HG02763 (cell line): ENCODE data around the gene FBXO21.
"Not testable (repeated sequence)": the region's sequence is repeated elsewhere in the genome, so short reads cannot be mapped to it uniquely, and the experiment has no call there.

Experiments used
- ATAC-seq: cut with Tn5 transposase; IDR thresholded peaks from one replicate; pipeline ENCODE4 v1.9.1; 2021; ENCODE audit warnings: mild to moderate bottlenecking, moderate library complexity; ENCODE audit not compliant: unreplicated experiment

Gene FBXO21

DNA sequence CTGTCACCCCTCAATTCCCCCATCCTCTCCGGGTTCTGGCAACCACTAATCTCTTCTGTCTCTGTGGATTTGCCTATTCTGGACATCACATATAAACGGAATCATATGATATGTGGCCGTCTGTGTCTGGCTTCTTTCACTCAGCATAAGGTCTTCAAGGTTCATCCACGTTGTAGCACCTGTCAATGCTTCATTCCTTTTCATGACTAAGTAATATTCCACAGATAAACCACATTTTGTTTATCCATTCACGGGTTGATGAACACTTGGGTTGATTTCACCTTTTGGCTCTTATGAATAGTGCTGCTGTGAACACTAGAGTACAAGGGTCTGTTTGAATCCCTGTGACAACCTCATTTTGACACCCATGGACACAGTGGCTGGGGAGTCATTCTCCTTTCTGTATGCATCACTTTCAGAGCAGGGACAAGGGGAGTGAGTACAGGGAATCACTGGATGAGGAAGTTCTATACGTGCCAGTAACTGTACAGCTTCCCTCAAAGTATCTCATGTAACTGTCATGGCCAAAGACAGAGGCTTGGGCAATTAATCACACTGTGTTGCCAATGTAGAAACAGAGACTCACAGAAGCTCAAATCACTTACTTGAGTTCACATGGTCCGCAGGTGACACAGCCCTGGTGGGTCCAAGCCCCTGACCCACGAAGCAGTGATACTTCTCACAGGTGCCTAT is 80.2 kb downstream of the FBXO21 start:
- ATAC-seq, result no peak

DNA sequence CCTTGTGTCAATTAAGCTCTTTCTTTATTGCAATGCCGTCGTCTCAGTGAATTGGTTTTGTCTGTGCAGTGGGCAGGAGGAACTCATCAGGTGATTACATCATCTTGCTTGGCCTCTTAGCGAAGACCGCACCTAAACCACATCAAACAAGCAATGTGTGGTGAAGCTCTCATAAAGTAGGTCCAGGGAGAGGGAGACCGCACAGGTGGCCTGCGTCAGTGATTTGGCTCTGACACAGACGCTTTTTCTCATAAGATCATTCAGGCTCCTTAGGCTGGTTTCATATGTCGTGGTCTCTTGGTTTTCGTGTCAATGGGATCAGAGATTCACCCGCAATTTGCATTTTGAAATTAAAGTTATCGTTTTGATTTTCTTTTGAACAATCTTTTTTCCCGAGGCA is 84.4 kb downstream of the FBXO21 start:
- ATAC-seq, result no peak

DNA sequence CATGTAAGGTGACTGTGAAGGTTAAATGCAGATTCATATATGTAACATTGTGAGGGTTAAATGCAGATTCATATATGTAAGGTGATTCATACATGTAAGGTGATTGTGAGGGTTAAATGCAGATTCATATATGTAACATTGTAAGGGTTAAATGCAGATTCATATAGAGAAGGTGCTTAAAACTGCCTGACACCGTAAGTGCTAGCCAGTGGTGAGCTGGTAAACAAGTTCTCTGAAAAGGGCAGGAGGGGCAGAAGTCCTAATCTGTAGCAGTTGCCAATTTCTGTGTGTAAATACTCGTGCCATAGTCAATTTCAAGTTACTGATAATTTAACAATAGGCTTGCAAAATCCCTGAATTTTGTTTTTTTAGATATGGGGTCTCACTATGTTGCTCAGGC is 86.3 kb downstream of the FBXO21 start:
- ATAC-seq, result not testable (repeated sequence)

DNA sequence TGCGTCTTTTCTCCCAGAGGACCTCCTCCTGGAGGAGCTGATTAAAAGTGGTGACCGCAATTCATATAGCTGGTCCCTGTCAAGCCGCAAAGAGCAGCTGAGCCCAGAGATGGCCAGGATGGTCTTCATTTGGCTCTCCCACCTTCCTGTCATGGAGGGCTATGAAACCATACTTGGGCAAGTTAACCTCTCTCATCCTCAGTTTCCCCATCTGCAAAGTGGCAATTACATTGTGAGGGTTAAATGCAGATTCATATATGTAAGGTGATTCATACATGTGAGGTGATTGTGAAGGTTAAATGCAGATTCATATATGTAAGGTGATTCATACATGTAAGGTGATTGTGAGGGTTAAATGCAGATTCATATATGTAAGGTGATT is 87.5 kb downstream of the FBXO21 start:
- ATAC-seq, result no peak

DNA sequence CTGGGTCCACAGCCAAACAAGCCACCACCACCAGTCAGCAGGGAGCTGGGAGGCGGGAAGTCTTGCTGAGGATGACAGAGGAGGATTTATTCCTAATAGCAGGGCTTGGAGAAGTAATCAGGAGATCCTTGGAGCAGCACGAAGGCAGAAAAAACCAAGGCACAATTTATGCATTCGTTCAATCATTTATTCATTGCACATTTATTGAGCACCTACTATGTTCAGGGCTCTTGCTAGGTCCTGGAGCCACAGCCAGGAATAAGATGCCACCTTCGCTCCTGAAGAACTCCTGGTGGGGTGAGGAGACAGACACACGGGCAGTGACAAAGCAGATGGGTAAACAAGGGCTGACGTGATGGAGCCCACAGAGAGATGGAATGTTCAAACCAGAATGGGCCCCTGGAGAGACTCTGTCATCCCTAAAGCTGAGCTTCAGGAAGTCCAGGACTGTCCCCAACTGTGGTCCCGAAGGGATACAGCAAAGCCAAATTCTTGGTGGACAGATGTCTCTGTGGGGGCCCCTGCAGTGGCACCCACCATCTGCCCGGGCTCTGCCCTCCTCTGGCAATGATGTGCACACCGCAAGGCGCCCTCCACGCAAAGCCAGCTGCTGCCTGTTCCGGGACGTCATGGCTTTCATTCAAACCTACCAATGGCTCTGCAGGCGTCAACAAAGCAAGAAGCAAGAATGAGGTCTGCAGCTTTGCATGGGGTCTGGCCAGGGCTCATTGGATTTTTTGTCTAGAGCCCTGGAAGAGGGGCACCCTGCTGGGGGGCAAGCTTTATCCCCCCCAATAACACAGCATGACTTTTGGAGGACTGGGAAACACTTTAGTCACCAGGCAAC is 88.1 kb downstream of the FBXO21 start:
- ATAC-seq, result no peak

DNA sequence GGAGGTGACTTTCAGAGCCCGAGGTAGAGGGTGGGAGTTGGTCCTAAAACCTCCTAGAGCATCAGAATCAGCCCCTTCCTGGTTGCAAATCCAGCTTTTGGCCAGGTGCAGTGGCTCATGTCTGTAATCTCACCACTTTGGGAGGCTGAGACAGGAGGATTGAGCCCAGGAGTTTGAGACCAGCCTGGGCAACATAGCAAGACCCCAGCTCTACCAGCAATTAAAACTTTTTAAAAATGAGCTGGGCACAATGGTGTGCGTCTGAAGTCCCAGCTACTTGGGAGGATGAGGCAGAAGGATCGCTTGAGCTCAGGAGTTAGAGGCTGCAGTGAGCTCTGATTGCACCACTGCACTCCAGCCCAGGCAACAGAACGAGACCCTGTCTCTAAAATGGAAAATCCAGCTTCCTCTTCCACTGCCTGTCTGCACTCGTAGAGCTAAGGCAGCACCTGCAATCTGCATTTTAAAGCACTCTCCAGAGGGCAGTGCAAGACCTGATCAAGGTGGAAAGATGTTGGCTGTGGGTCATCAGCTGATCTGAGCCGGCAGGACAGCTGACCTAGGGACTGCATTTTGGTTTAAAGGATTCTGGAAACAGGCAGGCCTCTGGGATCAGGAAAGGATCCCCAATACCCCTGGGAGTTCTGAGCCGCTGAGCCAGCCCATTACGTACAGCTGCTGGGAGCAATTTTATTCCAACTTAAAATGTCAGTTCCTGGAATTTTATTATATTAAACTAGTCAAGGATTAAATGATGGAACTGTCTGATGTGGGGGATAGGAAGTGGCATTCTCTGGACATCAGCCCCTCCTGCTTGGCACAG is 89.2 kb downstream of the FBXO21 start:
- no peak for ATAC-seq

DNA sequence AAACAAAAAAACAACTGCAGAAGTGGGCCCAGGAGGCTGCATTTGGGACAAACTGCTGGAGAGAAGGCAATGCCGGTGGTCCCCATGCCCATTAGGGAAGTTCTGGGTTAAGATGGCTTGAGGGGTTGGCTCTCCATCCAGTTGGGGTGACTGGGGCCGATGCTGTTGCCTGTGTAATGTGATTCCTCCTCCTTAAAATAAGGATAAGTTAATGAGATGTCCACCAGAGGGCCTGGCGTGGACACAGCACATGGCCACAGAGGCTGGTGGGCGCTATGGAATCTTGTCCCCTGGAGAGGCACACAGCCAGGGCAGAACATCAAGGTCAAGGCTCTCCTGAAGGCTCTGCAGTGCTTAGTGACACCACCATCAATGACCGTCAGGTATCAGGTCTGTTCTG is 90.0 kb downstream of the FBXO21 start:
- no peak for ATAC-seq

DNA sequence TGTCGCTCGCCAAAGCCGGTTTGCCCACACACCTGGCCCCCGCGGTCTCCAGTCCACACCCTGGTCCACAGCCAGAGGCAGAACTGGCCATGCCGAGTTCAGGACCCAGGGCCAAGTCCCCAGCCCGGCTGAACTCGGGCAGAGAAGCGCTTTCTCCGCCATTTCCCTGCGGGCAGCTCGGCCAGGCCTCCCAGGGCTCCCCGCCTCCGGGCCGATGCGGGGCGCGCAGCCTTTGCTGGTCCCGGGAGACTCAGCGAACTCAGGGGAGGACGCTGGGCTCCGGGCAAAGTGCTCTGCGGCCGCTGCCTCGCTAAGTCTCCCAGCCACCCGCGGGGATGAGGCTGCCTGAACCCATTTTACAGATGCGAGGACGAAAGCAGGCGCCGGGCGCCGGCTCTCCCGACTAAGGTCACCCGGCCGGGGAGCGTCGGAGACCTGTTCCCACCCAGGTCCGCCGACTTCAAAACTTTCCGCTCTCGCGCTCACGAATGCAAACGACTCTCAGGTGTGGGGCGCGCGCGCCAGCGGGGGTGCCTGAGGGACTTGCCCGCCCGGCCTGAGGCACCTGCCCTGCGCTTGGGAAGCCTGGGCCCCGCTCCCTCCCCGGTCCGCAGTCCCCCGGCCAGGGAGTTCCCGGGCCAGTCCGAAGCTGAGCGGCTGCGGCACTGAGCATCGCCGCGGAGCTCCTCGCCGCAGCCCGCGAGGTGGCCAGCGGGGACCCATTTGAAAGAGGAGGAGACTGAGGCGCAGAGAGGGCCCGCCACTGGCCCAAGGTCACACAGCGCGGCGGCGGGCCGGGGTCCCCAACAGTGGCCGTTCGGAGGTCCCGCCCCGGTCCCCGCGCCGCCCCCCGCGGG is 91.7 kb downstream of the FBXO21 start:
- ATAC-seq, result peak; percentile 41

DNA sequence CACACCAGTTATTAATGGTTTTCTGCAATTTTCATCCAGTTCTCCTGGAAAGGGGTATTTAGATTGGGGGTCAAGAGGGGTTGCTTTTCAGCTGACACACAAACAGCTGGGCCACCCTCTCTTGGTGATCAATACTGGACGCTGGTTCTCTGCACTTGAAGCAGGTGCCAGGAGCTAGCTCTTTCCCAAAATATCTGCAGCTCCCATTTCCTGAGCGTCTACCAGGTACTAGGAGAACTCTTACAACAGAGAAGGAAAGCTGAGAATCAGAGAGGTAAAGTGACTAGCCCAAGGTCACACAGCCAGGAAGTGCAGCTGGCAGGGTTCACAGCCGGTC is 92.3 kb downstream of the FBXO21 start:
- no peak for ATAC-seq

DNA sequence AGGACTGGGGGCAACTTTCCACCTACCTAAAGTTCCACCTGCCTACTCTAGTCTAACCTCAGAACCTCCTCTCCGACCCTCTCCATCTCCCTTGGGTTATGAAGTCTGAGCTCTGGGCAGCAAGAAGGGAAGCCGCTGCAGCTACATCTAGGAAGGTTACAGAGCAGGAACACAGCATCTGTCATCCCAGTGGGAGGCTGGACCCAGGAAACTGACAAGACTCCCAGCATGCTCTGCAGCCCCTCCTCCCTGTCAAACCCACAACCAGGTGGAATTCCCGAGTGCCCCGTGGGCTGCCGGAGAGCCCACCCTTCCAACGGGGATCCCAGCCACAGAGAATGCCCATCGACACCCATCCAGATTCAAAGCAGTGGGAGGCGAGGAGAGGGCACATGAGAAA is 93.1 kb downstream of the FBXO21 start:
- ATAC-seq, result no peak

DNA sequence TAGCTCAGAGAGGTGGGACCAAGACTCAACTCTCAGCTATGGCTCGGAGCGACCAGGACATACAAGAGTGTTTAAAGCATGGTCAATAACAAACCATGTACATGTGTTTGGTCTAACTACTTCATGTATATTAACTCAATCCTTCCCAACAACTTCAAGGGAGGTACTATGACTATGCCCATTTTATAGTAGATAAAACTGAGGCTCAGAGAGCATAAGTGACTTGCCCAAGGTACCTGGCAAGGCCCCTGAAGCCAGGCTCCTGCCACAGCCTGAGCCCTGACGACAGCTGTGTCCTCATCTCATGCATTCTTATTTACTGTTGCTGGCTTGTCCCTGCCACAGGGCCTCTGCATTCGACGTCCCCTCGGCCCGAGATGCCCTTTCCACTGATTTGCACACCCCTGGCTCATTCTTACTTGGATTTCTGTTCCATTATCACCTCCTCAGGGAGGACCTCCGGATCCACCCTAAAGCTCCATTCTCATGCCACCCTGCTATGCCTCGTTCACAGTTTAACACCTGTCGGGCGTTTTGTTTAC is 93.7 kb downstream of the FBXO21 start:
- no peak for ATAC-seq

DNA sequence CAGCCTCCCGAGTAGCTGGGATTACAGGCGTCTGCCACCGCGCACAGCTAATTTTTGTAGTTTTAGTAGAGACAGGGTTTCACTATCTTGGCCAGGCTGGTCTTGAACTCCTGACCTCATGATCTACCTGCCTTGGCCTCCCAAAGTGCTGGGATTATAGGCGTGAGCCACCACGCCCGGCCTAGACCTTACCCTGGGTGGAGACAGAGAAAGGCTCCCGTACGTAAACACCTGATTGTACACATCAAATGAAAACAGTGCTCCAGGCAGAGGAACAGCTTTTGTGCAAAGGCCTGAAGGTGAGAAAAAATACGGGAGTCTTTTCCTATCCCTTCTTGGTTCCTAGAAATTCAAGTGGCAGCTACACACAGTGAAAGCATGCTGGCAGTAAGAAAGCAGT is 95.1 kb downstream of the FBXO21 start:
- ATAC-seq, result not testable (repeated sequence)

DNA sequence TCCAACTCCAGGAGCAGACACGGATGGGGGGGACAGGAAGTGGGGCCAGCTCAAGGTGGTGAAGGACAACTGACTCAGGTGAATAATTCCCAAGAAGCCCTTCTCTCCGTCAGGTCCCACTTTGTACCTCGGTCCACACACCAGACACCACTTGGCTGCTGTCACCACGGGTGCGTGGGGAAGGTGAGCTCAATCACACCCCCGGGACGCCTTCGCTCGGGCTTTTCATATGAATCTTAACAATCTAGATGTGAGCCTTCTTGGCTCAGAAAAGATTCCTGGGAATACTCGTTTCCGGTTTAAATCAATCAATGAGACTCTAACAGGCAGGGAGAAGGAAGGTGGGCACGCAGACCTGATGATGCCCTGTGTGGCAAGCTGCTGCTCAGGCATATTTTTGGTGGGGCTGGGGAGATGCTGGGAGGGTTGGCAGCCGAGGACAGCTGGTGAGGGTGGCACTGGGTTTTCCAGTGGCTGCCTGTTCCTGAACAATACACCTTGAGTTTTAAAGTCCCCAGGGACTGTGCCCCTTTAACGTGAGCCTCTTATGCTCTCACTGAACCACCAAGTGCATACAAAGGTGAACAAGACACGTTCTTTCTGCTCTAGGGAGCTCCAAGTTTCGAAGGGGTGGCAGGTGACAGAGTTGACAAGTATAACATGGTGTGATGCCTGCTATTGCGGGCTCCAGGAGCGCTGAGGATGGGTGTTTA is 96.2 kb downstream of the FBXO21 start:
- ATAC-seq, result no peak

DNA sequence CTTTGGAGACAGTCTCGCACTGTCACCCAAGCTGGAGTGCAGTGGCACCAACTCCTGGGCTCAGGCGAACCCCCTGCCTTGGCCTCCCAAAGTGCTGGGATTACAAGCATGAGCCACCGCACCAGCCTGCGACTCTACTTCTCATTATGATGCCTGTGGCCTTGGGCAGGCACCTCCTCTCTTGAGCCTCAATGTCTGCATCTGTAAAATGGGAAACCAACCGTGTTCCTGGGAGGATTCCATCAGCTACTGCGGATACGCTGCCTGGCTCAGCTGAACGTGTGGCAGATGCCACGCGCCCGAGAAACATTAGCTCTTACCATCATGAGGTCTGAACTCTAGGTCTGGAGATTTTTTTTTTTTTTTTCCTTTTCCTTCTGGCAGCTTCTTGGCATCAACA is 96.8 kb downstream of the FBXO21 start:
- no peak for ATAC-seq

DNA sequence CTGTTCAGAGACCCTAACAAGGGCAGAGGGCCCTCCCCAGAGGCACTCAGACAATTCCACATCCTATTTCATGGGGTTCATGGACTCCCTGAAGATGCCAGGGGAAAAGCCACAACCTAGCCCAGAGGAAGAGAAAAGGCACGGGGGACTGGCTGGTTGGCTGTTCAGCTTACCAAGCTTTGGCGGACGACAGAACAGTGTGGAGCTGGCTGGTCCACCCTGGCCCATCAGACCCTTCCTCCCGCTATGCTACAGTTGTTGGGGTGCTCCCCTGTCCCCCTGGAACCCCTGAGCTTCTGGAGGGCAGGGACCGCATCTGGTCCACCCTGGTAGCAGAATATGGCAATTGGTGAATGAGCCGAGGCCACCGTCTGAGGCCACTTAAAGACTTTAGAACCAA is 97.4 kb downstream of the FBXO21 start:
- no peak for ATAC-seq

DNA sequence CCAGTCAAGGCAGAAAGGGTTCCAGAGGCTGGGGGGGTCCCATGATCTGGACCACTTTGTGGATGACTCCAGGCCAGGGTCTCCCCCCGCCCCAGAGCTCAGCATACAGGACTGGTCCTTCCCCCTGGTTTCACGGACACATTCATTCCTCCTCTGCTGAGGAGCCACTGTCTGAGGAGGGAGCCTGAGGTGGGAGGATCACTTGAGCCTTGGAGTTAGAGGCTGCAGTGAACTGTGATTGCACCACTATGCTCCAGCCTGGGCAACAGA is 97.8 kb downstream of the FBXO21 start:
- no peak for ATAC-seq
